SU-DHL-6 (cell line): ENCODE data around the gene CRYAB.

Source experiments
- H2AFZ ChIP-seq: fragments of 200-600 bp; sonication (generic); 2 replicates; pipeline ENCODE4 v1.6.1; 2014; ENCODE audit warnings: low read depth, mild to moderate bottlenecking, moderate library complexity, mixed read lengths, antibody characterized with exemption, low read length; ENCODE audit not compliant: severe bottlenecking
- H3F3A ChIP-seq: fragments of 200-600 bp; shearing (Covaris generic); 2 replicates; pipeline ENCODE4 v1.6.0; 2016; ENCODE audit warnings: antibody characterized with exemption, mild to moderate bottlenecking; ENCODE audit not compliant: insufficient read depth
- H3K27ac ChIP-seq: fragments of 200-600 bp; sonication (generic); 2 replicates; pipeline ENCODE4 v1.5.1; 2016; ENCODE audit warnings: low read depth, mild to moderate bottlenecking, low read length, moderate library complexity, mixed read lengths
- H3K27me3 ChIP-seq: fragments of 200-600 bp; sonication (generic), shearing (Covaris generic); 2 replicates; pipeline ENCODE4 v1.6.0; 2014; ENCODE audit warnings: mild to moderate bottlenecking, low read length
- H3K36me3 ChIP-seq: fragments of 200-600 bp; sonication (generic); 2 replicates; pipeline ENCODE4 v1.6.1; 2014; ENCODE audit warnings: mild to moderate bottlenecking, low read length, mixed read lengths
- H3K4me2 ChIP-seq: fragments of 300-600, 200-600 bp; shearing (Covaris generic), sonication (generic); 2 replicates; pipeline ENCODE4 v1.6.0; 2014; ENCODE audit warnings: low read length, low read depth, mild to moderate bottlenecking; ENCODE audit not compliant: poor library complexity, severe bottlenecking
- H3K4me3 ChIP-seq: fragments of 200-600 bp; sonication (generic); 2 replicates; pipeline ENCODE4 v1.5.1; 2014; ENCODE audit warnings: antibody characterized with exemption, low read length, mild to moderate bottlenecking, mixed read lengths; ENCODE audit not compliant: insufficient read depth, poor library complexity, severe bottlenecking
- H3K79me2 ChIP-seq: fragments of 200-600 bp; sonication (generic); 2 replicates; pipeline ENCODE4 v1.6.1; 2014; ENCODE audit warnings: mild to moderate bottlenecking, low read length, moderate library complexity; ENCODE audit not compliant: insufficient read depth
- H3K9ac ChIP-seq: fragments of 200-600 bp; sonication (generic); 2 replicates; pipeline ENCODE4 v1.7.0; 2014; ENCODE audit warnings: mild to moderate bottlenecking, low read length
- H3K9me2 ChIP-seq: fragments of 200-600 bp; sonication (generic); replicated peaks from 2 replicates; pipeline ENCODE4 v1.6.1; 2014; ENCODE audit warnings: low read length; ENCODE audit not compliant: insufficient read depth
- H3K9me3 ChIP-seq: fragments of 200-600 bp; sonication (generic); 2 replicates; pipeline ENCODE4 v1.6.1; 2014; ENCODE audit warnings: low read length, mixed read lengths; ENCODE audit not compliant: insufficient read depth
- H4K20me1 ChIP-seq: fragments of 200-600 bp; sonication (generic); 2 replicates; pipeline ENCODE4 v1.6.1; 2014; ENCODE audit warnings: low read depth, mild to moderate bottlenecking, antibody characterized with exemption, low read length, moderate library complexity, mixed read lengths
- EZH2phosphoT487 ChIP-seq: fragments of 200-600 bp; sonication (generic), shearing (Covaris generic); conservative IDR thresholded peaks from 2 replicates; pipeline ENCODE4 v1.6.1; 2018; ENCODE audit warnings: mild to moderate bottlenecking, antibody characterized with exemption, low read length, moderate library complexity, mixed read lengths
- TF ChIP-seq, protein P1 (sequence below): fragments of 200-600 bp; sonication (generic); IDR thresholded peaks from one replicate; pipeline ENCODE4 v1.5.1; 2017; ENCODE audit warnings: antibody characterized with exemption, mild to moderate bottlenecking, low read length, moderate library complexity; ENCODE audit not compliant: insufficient read depth, poor library complexity, severe bottlenecking

The CRYAB gene

DNA sequence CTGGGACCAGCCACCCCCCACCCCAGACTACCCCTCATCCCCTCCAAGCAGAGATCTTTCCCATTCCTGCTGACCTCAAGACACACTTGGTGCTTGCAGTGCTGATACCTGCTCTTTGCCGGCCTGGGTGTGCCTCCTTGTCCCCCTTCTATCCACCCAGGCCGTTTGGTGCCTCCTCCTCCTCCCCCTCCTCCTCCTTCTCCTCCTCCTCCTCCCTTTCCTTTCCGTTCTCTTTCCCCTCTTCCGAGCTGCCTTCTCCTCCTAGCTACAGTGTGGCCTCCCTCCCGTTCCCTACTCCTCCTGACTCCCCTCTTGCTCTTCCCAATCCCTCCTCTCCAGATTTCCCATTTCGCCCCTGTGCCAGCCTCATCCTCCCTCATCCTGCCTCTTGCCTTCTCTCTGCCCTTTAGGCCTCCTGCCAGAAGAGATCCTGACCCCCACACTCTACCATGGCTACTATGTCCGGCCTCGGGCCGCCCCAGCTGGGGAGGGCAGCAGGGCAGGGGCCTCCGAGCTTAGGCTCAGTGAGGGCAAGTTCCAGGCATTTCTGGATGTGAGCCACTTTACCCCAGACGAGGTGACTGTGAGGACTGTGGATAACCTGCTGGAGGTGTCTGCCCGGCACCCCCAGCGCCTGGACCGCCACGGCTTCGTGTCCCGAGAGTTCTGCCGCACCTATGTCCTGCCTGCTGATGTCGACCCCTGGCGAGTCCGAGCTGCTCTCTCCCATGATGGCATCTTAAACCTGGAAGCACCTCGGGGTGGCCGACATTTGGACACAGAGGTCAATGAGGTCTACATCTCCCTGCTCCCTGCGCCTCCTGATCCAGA is 1.7 kb upstream of the CRYAB start:
- Histone ChIP-seq H3K9me3 (no peaks in the 10 kb centered on the region), H3K9me2 (no peaks in the 10 kb centered on the region), H3K4me2 (no peak overlapping the region), H3K9ac (no peak overlapping the region), H3K4me3 (no peak overlapping the region), H3K79me2 (no peaks in the 10 kb centered on the region), H3F3A (no peaks in the 10 kb centered on the region), H4K20me1 (no peaks in the 10 kb centered on the region), H3K27me3 (no peaks in the 10 kb centered on the region), H2AFZ (no peak overlapping the region), H3K27ac (no peak overlapping the region), H3K36me3 (no peaks in the 10 kb centered on the region)
- TF ChIP-seq, protein P1, sequence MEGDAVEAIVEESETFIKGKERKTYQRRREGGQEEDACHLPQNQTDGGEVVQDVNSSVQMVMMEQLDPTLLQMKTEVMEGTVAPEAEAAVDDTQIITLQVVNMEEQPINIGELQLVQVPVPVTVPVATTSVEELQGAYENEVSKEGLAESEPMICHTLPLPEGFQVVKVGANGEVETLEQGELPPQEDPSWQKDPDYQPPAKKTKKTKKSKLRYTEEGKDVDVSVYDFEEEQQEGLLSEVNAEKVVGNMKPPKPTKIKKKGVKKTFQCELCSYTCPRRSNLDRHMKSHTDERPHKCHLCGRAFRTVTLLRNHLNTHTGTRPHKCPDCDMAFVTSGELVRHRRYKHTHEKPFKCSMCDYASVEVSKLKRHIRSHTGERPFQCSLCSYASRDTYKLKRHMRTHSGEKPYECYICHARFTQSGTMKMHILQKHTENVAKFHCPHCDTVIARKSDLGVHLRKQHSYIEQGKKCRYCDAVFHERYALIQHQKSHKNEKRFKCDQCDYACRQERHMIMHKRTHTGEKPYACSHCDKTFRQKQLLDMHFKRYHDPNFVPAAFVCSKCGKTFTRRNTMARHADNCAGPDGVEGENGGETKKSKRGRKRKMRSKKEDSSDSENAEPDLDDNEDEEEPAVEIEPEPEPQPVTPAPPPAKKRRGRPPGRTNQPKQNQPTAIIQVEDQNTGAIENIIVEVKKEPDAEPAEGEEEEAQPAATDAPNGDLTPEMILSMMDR = no peak
- no peak for TF ChIP-seq EZH2phosphoT487

DNA sequence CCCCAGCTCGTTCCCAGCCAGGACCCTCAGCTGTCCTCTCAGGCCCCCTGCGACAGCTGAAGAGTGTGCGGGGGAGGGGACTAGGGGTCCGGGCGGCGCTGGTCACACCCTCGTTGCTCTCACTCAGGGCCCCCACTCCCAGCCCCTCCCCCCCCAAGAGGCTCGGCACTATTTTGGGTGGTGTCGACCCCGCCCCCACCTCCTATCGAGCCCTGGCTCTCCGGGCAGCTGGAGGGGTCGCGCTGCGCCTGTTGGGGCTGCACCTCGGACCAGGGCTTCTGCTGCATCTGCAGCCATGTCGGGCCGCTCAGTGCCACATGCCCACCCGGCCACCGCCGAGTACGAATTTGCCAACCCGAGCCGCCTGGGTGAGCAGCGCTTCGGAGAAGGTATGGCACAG is 965 bp upstream of the CRYAB start, which contains the start of gene HSPB2:
Gene HSPB2 (plus strand): TSS at position 200 of the 400 bp plus-strand sequence. CDS start 96 bp downstream, at position 296.
- H3F3A ChIP-seq = no peaks in the 10 kb centered on the region
- no peaks in the 10 kb centered on the region for H3K9me3 ChIP-seq
- H3K36me3 ChIP-seq = no peaks in the 10 kb centered on the region
- no peak for TF ChIP-seq EZH2phosphoT487
- TF ChIP-seq, protein P1 = no peak
- no peaks in the 10 kb centered on the region for H3K79me2 ChIP-seq
- no peak within 1 kb of the TSS for H3K4me3 ChIP-seq
- H3K9ac ChIP-seq = no peak within 1 kb of the TSS
- H3K27me3 ChIP-seq = no peaks in the 10 kb centered on the region
- no peak within 1 kb of the TSS for H3K4me2 ChIP-seq
- H4K20me1 ChIP-seq = no peaks in the 10 kb centered on the region
- H3K27ac ChIP-seq = no peak within 1 kb of the TSS
- no peaks in the 10 kb centered on the region for H3K9me2 ChIP-seq
- H2AFZ ChIP-seq = no peak within 1 kb of the TSS

DNA sequence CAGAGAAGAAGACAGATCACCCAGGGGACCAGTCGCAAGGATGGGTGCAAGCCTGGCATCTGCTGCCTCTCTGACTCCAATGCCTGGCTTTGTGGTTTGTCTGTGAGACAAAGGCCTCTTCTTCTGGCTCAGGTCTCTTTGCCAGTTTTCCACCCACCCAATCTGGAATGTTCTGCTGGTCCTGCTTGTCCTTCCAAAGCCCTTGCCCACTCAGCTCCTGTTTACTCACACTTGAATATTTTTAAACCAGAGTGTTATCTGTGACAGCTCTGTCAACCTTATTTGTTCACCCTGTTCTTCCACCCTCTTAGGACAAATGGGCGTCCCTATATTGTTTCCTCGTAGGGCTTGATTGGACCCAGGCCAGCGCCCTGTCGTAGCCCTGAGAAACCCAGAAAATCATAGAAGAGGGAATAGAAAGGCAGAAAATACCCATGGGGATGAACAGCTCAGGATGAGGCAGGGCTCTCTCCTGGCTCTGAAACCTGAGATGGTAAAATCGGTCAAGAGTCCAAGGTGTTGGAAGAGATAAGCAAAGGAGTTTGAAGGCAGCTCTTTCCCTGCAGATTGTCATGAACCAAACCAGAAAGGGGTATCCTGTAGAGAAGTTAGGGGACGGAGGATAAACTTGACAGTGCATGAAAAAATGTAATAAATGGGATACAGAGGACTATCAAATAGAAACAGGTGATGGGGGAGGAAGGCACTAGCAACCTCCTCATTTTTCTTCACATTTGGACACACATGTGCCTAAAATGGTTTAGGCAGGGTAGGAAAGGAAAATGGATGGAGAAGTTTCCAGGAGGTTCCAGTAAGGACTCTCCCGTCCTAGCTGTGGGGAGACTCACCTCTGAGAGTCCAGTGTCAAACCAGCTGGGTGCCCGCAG is 651 bp downstream of the CRYAB start:
- no peak overlapping the region for H3K27ac ChIP-seq
- H3K79me2 ChIP-seq = no peaks in the 10 kb centered on the region
- H3K9me2 ChIP-seq = no peaks in the 10 kb centered on the region
- no peaks in the 10 kb centered on the region for H3K9me3 ChIP-seq
- no peaks in the 10 kb centered on the region for H3K36me3 ChIP-seq
- TF ChIP-seq, protein P1 = no peak
- TF ChIP-seq EZH2phosphoT487 = no peak
- no peaks in the 10 kb centered on the region for H4K20me1 ChIP-seq
- H3K4me3 ChIP-seq = no peak overlapping the region
- no peak overlapping the region for H2AFZ ChIP-seq
- H3K9ac ChIP-seq = no peak overlapping the region
- no peaks in the 10 kb centered on the region for H3K27me3 ChIP-seq
- H3K4me2 ChIP-seq = no peak overlapping the region
- no peaks in the 10 kb centered on the region for H3F3A ChIP-seq
